Inflammatory macrophage (primary cell): ENCODE results near the gene ITGA2B.
"Not testable (repeated sequence)": the region's sequence is repeated elsewhere in the genome, so short reads cannot be mapped to it uniquely, and the experiment has no call there.

Experiments
- DNase-seq, 2 donors: peaks; one replicate each; pipeline ENCODE4 v3.0.0-alpha.2; 2020 to 2022
- total RNA-seq, 18 experiments: gene quantifications; one replicate each; lab custom pipeline; 2026; ENCODE audit warnings: mixed read lengths in 6 of 18, inconsistent platforms in 2 of 18; lab: John Stamatoyannopoulos, UW

The ITGA2B gene
- 0 to 0.32 (median 0.13) reads per million in 18 experiments for total RNA-seq

DNA sequence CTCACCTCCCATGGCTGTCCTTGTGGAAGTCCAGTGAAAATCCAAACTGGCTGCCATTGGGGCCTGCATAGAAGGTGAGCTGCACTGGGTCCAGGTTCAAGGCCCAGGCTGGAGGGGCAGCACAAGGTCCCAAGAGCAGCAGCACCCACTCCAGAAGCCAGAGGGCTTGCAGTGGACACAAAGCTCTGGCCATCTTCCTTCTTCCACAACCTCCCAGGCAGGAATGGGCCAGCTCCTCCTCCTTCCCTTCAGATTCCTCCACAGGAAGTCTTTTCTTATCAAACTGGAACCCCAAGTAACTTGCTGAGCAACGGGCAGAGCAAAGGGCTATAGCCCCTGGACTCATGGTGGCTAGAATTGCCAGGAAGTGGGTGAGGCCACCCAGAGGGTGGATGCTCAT, at the start of gene ITGA2B:
TSS of gene ITGA2B (minus strand) at position 369 of the 400 bp plus-strand sequence. CDS start at position 193, 176 bp downstream.
- DNase-seq: no peak

DNA sequence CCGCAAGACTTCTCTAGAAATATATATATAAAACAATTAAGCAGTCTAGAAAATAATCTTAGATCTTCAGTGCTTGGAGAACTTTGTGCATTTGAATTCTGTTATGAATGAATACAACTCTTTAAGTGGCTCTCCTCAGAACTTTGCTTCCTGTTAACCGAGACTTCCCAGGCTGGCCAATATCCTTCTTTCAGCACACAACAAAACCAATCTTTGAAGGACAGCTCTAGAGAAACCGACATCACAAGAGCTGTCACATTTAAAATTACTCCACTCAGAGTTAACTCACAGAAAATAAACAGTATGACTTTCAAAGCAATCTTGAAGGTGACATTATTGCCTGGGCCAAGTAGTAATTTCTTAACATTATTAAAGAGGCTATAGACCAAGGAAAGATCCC, 49.7 kb upstream of the ITGA2B start:
- no peak for DNase-seq

GRCh38 chr17:44438636-44439035, 49.2 kb upstream of the ITGA2B start:
- DNase-seq: no peak

DNA sequence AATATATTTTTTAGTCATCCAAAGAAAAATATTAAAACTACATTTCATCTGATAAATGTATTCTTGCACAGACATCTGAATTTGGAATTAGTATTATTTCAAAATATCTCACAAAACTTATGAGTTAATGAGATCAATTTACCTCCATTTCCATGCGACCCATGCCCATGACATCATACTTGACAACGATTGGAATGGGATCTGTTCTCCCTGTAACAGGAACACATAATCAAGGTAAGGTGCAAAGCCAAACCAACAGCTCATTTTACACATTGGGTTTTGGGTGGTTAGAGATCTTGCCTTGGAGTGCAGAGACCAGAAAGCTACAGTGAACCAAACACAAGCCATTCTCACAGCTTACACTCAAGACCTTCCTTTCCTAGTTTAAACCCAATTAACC, 46.9 kb upstream of the ITGA2B start:
- no peak for DNase-seq

- no peak for DNase-seq
Observed at GRCh38 chr17:44432254-44433157, 43.1 kb upstream of the ITGA2B start.

GRCh38 chr17:44424828-44425461, 35.5 kb upstream of the ITGA2B start:
- DNase-seq: no peak

DNA sequence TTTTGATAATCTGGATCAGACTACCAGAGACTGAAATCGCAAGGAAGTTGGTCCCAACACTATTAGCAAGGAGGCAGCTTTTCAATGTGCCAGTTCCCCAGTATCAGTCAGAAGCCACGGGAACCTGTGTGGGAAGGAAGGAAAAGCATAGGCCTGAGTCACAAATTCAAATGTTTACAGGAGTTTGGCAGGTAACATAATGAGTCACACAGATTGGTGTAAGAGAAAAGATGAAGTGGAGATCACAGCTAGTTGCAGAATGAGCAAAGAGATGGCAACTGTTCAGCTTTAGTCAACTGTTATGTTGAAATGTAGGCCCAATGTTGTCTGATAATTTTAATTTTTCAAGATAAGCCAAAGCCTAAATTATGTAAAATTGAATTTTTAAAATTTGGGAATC, 28.1 kb upstream of the ITGA2B start:
- no peak for DNase-seq

- no peak for DNase-seq
Observed at GRCh38 chr17:44416558-44417289, 27.3 kb upstream of the ITGA2B start.

DNA sequence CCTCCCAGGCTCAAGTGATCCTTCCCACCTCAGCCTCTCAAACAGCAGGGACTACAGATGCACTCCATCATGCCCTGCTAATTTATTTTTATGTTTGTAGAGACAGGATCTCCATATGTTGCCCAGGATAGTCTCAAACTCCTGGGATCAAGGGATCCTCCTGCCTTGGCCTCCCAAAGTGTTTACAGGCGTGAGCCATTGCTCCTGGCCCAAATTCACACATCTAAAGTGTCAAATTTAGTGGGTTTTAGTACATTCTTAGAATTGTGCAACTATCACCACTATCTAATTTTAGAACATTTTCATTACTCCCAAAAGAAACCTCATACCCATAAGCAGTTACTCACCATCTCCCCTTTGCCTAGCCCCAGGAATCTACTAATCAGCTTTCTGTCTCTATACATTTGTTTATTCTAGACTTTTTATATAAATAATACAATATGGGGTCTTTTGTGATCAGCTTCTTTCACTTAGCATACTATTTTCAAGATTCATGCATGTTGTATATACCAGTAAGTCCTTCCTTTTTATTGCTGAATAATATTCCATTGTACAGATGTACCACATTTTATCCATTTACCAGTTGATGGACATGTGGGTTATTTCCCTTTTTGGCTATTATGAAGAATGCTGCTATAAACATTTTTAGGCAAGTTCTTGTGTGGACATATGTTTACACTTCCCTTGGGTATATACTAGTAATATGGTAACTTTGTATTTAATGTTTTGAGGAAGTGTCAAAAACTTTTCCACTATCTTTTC, 25.1 kb upstream of the ITGA2B start:
- peak in 1 of 2 donors; percentile 4 for DNase-seq

DNA sequence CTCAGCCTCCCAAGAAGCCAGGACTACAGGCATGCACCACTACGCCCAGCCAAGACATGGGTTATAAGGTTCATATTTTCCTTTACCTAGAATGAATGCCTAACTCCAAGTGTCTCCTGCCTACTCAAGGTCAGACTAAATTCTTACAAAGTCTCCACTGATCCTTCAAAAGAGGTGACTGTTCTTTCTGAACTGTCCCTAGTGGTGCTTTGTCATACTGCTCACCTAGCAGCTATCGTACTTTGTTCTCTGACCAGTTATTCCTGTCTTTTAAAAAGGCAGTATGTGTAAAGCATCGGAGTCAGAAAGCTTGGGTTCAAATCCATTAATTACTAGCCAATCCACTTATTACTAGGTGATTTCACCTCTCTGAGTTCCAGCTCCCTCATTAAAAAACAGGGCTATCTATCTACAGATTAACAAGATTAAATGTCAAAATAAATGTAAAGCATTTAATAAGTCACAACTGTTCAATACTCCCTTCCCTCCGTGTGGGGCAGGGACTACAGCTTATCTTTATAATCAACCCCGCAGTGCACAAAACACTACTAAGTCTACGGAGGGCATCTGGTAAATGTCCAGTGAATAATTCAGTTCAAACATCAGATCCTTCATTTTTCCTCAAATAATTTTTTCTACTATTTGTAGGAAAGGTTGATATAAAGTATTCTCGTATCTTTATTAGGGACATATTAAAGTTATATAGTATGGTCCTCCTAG, 20.0 kb upstream of the ITGA2B start:
- no peak for DNase-seq

DNA sequence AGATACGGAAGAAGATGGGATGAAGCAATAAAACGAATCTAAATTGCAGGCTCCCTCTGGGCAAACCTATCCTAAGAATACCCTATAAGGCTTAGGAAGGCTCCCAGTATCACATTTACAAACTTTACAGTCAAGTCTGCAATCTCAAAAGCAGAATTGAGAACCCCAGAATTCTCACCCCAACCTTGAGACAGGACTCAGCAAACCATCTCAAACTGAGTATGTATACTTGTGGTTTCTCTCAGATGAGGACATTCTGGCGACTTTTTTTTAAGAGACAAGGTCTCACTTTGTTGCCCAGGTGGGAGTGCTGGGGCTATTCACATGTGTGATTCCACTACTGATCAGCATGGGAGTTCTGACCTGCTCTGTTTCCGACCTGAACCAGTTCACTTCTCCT, 19.3 kb upstream of the ITGA2B start:
- DNase-seq: no peak

GRCh38 chr17:44402564-44403172, 13.2 kb upstream of the ITGA2B start:
- no peak for DNase-seq

DNA sequence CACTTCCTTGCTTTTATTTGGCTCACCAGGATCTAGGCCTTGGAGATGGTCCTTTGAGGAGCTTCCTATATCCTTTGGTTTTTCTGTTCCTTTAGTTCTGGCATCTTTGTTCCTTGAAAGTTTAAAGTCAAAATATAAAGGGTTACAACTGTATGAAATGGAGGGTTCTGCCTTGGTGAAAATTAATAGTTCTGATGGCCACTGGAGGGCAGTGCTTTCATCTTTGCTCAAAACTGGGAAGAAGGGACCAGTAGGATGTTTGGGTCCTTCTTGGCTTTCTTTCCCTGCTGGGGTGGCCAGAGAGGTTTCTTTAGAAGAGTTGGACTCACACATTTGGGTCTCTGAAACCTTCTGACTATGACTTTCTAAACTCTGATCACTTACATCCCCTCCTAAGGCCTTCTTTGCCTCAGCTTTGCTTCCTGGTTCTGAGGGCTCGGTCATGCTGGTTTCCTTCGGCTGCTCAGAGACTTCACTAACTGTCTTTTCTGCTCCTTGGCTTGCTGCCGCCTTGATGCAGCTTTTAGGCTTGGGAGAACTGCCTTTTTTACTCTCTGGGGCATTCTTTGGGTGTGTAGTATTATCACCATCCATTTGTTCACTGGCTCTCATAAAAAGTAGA, 10.9 kb upstream of the ITGA2B start:
- DNase-seq: peak; percentile 18 to 20

GRCh38 chr17:44398692-44399691, 9.5 kb upstream of the ITGA2B start:
- DNase-seq: no peak

DNA sequence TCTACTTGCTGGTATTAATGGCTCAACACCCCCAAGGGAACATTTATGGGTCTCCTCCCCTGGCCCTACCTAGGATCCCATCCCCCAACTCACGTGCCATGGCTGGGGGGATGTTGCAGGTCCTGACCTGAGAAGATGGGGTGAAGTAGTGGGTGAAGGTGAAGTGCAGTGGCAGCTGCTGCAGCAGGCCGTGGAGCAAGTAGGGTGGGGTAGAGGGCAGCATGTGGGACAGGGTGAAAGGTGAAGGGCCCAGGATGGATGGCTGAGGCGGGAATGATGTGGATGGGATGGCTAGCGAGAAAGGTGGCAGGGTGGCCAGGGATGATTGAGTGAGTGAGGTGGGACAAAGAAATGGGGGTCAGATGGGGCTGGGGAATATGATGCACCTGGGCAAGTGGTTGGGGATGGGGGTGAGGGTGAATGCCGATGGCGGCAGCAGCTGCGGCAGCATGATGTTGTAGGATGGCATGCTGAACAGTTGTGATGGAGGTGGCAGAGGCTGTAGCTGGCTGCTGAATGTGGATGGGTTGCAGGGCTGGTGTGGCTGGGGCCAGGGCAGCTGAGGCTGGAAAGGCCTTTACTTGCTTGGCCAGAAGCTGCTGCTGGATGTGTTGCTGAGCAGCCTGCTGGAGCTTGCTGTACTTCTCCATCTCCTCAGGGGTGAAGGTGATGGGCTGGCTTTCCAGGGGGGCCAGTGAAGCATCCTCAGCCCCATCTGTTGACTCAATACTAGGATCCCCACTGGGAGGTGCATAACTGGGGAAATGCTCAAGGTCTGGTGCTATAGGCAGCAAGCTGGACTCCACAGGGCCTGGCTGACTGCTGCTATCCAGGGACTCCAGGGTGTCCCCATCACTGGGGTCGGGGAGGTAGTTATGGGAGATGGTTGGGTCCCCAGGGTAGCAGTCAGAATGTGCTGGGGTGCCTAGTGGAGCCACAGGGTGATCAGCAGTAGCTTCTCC, 8.3 kb upstream of the ITGA2B start:
- DNase-seq: no peak

GRCh38 chr17:44396946-44397345, 7.5 kb upstream of the ITGA2B start:
- no peak for DNase-seq

- no peak for DNase-seq
Observed at GRCh38 chr17:44394833-44395232, 5.4 kb upstream of the ITGA2B start.

DNA sequence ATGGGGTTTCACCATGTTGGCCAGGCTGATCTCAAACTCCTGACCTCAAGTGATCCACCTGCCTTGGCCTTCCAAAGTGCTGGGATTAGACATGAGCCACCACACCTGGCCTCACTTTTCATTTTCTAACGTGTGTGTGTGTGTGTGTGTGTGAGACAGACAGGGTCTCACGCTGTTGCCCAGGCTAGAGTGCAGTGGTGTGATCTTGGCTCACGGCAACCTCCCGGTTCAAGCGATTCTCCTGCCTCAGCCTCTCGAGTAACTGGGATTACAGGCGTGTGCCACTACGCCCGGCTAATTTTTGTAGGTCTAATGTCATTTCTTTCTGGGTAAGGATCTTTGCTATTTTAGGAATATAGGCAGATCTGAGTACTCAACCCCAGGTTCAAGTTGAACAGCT, 4.7 kb upstream of the ITGA2B start:
- DNase-seq: not testable (repeated sequence)
